ENCODE results near the gene ABCD2.
"Not testable (repeated sequence)": the region's sequence is repeated elsewhere in the genome, so short reads cannot be mapped to it uniquely, and the experiment has no call there.

The ABCD2 gene

GRCh38 chr12:39611818-39612217, 7.8 kb downstream of the ABCD2 start:
- no peak for DNase-seq (ENCODE audit: low spot score)

DNA sequence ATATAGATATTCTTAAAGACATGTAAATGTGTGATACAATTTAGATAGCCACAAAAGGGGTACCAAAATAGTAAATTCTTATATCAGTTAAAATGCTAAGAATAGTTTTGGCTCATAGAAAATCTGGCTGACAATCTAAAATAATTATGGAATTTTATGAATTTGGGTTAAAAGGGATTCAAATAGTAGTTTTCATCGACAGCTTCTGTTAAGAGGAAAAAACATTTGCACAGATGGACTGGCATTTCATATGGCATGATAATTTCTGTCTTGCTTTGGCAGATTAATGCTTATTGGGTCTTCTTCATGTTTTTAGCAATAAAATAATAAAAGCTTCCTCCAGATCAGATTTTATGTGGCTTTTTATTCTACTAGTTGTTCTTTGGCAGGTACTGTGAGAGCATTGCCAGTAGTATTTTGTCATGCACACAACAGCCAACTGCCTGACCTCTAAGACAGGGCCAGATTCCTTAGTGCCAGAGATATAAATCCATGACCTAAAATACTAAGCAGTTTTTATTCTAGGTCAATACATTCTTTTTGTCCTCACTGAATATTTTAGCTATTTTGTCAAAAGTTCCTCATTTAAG, 9.1 kb downstream of the ABCD2 start:
- no peak for DNase-seq (ENCODE audit: low spot score)

DNA sequence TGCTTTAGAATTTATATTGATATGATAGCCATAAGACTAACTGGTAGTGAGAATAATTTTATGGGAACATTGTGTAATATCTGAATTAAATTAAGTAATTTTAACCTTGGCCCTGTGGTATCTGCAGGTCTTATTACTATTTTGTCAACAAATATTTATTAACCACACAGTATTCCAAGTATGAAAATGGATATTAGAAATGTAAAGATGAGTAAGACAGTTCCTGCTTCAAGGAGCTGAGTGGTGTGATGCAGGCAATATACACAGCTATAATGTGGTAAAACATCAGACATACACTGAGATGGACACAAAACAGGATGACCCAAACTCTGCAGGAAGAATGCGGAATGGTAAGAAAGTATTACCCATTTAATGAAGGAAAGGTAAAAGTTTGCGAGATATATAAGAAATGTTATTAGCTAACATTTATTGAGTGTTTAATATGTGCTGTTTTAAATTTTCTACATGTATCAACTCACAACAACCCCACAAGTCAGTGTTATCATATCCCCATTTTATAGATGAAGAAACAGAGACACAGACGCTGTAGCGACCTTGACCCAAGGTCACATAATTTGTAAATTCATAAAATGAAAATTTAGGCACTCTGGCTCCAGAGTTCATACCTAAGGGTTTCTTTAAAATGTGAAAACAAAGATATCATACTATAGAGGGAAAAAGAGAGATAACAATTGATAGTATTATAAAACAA, 12.7 kb downstream of the ABCD2 start:
- DNase-seq (ENCODE audit: low spot score): no peak

DNA sequence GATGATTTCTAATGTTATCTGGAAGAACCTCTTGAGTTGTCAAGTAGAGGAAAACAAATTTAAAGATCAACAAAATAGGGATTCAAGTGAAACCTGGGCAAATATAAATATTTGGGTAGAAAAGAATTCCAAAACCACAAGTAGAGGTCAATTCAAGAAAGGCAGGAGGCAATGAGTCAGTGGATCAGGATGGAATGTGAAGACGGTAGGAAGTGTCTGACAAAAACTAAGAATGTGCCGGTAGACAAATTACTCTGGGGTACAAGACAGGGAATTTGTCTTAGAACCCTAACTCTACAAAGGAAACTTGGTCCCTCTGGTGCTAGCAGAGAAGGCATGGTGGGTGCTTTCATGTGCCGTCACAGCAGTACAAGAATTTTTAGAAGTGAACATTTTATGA, 13.6 kb downstream of the ABCD2 start:
- no peak for DNase-seq (ENCODE audit: low spot score)

DNA sequence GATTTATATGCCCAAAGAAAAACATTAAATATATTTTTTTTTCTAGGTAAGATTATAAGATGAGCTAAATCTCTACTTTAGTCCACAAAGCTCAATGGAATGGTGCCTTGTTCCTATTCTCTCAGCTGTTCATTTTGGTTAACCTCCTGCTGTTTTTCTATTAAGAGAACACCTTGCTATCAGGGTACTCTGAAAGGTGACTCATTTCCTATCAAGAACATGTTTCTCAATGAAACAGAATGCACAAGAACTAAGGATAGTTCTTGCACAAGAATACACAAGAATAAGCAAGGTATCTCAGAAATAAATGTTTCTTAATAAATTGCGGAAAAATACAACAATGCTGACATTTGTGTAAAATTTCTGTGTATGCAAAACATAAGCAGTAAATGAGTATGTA, 14.1 kb downstream of the ABCD2 start:
- no peak for DNase-seq (ENCODE audit: low spot score)

GRCh38 chr12:39603065-39603464, 16.5 kb downstream of the ABCD2 start:
- DNase-seq (ENCODE audit: low spot score): no peak

- not testable (repeated sequence) for DNase-seq (ENCODE audit: low spot score)
Observed at GRCh38 chr12:39601951-39602350, 17.7 kb downstream of the ABCD2 start.

- DNase-seq (ENCODE audit: low spot score): no peak
Observed at GRCh38 chr12:39595928-39596327, 23.7 kb downstream of the ABCD2 start.

GRCh38 chr12:39592295-39592694, 27.3 kb downstream of the ABCD2 start:
- DNase-seq (ENCODE audit: low spot score): no peak

DNA sequence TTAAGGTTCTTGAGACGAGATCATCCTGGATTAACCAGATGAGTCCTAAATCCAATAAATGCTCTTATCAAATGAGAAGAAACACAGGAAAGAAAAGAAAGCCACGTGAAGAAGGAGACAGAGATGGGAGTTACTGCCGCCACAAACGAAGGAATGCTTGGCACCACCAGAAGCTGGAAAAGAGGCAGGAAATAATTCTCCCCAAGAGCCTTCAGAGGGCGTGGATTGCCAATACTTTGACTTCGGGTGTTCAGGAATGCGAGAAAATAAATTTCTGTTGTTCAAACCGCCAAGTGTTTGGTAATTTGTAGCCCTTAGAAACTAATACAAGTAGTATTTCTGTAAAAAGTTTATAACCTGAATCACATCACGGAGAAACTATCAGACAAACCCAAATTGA, 31.3 kb downstream of the ABCD2 start:
- DNase-seq (ENCODE audit: low spot score): no peak

GRCh38 chr12:39587225-39587624, 32.4 kb downstream of the ABCD2 start:
- DNase-seq (ENCODE audit: low spot score): peak; percentile 38

DNA sequence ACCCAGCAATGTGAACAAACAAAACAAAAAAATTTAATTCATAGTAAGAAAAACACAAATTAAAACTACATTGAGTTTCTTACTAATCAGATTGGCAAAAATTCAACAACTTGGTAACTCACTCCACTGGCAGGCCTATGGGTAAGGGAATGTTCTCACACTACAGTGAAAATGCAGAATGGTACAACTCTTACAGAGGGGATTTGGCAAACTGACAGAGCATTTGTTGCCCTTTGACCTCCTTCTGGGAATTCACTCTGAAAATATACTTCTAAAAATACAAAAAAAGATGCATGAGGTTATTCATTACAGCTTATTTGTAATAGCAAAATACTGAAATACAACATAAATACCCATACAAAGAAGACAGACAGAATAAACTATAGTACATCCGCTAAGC, 32.8 kb downstream of the ABCD2 start:
- DNase-seq (ENCODE audit: low spot score): no peak

GRCh38 chr12:39581592-39581991, 38.0 kb downstream of the ABCD2 start:
- DNase-seq (ENCODE audit: low spot score): no peak

DNA sequence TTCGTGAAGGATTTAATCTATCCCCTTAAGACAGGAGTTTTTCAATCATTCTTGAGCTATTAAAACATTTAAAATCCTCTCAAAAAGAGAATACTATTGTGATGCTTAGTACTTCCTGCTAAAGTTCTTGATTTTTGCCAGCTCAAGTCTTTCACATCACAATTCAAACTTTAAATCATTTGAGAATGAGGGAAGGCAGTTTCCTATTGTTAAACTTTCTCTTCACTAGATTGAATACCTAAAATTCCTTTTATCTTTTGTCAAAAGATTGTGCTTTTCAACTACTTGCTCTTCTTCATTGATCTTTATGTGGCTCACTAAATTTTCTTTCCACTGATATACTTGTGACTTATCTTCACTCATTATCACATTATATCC, 44.1 kb downstream of the ABCD2 start:
- DNase-seq (ENCODE audit: low spot score): no peak

- no peak for DNase-seq (ENCODE audit: low spot score)
Observed at GRCh38 chr12:39574785-39575497, 44.7 kb downstream of the ABCD2 start.

DNA sequence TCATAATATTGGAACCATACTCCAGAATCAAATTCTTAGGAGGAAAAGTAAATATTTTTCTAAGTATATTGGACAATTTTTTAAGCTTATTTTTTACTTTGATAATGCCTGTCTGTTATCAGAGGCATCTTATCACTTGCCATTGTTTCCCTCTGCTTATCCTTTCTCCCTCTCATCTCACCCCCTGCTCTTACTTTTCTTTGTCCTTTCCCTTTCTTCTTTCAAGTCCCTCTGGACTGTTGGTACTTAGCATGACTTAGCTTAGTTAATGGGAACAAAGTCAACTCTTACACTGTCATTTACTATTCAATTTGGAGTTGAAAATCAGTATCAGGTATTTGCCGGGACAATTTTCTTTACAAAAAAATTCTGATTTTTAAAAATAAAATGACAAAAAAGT, 45.2 kb downstream of the ABCD2 start:
- DNase-seq (ENCODE audit: low spot score): no peak

GRCh38 chr12:39573971-39574370, 45.6 kb downstream of the ABCD2 start:
- no peak for DNase-seq (ENCODE audit: low spot score)

GRCh38 chr12:39572551-39572950, 47.1 kb downstream of the ABCD2 start:
- DNase-seq (ENCODE audit: low spot score): no peak

GRCh38 chr12:39571351-39571750, 48.3 kb downstream of the ABCD2 start:
- DNase-seq (ENCODE audit: low spot score): no peak

DNA sequence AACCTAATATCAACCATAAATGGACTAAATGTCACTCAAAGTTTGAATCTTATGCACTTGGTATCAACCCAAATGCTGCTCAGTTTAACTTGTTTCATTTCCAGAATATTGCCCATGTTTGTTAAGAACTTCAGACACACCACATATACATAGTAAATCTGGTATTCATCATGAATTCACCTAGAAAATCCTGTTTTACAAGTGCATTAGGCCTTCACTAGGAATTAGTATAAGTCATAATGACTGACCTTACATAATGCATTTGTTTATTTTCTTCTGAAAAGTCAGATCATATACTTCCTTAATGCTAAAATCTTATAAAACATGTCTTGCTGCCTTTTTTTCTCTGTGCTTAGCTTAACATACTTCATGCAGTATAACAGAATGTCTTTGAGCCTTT, 66.1 kb downstream of the ABCD2 start:
- no peak for DNase-seq (ENCODE audit: low spot score)

DNA sequence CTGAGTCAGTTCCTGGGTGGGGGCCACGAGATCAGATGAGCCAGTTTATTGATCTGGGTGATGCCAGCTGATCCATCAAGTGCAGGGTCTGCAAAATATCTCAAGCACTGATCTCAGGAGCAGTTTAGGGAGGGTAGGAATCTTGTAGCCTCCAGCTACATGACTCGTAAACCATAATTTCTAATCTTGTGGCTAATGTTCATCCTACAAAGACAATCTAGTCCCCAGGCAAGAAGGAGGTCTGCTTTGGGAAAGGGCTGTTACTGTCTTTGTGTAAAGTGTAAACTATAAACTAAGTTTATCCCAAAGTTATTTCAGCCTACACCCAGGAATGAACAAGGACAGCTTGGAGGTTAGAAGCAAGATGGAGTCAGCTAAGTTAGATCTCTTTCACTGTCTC, 75.4 kb downstream of the ABCD2 start:
- not testable (repeated sequence) for DNase-seq (ENCODE audit: low spot score)

DNA sequence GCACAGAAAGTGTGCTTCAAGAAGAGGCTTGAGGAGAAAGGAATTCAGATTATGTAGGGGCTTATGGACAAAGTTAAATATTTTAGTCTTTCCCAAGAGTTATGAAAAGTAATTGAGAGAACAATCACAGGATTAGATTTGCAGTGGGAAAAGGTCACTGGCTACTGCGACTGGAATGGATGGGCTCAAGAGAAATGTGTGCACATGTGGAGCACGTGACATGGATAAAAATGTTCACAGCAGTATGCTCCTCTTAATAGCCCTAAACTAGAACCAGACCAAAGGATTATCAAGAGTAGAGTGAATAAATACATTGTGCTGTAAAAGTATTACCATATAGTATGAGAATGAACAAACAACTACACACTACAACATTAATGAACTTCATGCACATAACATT, 78.1 kb downstream of the ABCD2 start:
- DNase-seq (ENCODE audit: low spot score): no peak

- DNase-seq (ENCODE audit: low spot score): no peak
Observed at GRCh38 chr12:39538679-39539104, 80.9 kb downstream of the ABCD2 start.

Measured in CD4-positive, alpha-beta T cell treated with Interleukin-6 at 100 ng/mL for 8 hours (primary cell).